ENCODE measurements around the gene AHCTF1.

DNA sequence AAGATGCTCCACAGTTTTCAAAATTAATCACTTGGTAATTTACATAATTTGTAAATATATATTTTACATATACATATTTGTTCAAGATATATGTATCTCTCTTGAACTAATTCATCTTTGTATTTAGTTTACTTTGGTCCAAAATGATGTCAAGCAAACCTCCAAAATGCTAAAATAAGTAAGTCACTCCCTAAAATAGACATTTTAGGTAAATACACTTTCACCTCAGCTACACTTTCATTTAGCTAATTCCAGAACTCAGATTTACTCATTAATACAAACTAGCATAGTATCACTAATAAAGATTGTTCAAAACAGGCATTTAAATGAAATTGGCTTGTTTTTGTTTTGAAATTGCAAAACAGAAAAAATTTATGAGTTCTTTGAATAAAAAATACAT lies 40.6 kb downstream of the AHCTF1 start:
- TF ChIP-seq, protein P1, sequence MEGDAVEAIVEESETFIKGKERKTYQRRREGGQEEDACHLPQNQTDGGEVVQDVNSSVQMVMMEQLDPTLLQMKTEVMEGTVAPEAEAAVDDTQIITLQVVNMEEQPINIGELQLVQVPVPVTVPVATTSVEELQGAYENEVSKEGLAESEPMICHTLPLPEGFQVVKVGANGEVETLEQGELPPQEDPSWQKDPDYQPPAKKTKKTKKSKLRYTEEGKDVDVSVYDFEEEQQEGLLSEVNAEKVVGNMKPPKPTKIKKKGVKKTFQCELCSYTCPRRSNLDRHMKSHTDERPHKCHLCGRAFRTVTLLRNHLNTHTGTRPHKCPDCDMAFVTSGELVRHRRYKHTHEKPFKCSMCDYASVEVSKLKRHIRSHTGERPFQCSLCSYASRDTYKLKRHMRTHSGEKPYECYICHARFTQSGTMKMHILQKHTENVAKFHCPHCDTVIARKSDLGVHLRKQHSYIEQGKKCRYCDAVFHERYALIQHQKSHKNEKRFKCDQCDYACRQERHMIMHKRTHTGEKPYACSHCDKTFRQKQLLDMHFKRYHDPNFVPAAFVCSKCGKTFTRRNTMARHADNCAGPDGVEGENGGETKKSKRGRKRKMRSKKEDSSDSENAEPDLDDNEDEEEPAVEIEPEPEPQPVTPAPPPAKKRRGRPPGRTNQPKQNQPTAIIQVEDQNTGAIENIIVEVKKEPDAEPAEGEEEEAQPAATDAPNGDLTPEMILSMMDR (conservative IDR thresholded peaks at IDR 0.05; ENCODE audit: low read depth in 2 of 2), result no peak
- TF ChIP-seq POLR2AphosphoS5 (IDR thresholded peaks at IDR 0.05; ENCODE audit: low read depth) (no peak), EZH2 (IDR thresholded peaks at IDR 0.05; ENCODE audit: low read depth, unreplicated experiment) (no peak), ZNF114 (CRISPR knock-in tag; IDR thresholded peaks at IDR 0.05) (no peak), STAT1 (IDR thresholded peaks at IDR 0.05; ENCODE audit: unreplicated experiment) (no peak), JUNB (IDR thresholded peaks at IDR 0.05; ENCODE audit: unreplicated experiment) (no peak), EZH2phosphoT487 (IDR thresholded peaks at IDR 0.05; ENCODE audit: unreplicated experiment) (no peak), NANOG (IDR thresholded peaks at IDR 0.05; ENCODE audit: borderline replicate concordance) (no peak), CREB1 (CRISPR knock-in tag; IDR thresholded peaks at IDR 0.05; ENCODE audit: low read depth) (no peak), ZNF331 (CRISPR knock-in tag; IDR thresholded peaks at IDR 0.05; ENCODE audit: low read depth) (no peak)
- TF ChIP-seq, protein P2, sequence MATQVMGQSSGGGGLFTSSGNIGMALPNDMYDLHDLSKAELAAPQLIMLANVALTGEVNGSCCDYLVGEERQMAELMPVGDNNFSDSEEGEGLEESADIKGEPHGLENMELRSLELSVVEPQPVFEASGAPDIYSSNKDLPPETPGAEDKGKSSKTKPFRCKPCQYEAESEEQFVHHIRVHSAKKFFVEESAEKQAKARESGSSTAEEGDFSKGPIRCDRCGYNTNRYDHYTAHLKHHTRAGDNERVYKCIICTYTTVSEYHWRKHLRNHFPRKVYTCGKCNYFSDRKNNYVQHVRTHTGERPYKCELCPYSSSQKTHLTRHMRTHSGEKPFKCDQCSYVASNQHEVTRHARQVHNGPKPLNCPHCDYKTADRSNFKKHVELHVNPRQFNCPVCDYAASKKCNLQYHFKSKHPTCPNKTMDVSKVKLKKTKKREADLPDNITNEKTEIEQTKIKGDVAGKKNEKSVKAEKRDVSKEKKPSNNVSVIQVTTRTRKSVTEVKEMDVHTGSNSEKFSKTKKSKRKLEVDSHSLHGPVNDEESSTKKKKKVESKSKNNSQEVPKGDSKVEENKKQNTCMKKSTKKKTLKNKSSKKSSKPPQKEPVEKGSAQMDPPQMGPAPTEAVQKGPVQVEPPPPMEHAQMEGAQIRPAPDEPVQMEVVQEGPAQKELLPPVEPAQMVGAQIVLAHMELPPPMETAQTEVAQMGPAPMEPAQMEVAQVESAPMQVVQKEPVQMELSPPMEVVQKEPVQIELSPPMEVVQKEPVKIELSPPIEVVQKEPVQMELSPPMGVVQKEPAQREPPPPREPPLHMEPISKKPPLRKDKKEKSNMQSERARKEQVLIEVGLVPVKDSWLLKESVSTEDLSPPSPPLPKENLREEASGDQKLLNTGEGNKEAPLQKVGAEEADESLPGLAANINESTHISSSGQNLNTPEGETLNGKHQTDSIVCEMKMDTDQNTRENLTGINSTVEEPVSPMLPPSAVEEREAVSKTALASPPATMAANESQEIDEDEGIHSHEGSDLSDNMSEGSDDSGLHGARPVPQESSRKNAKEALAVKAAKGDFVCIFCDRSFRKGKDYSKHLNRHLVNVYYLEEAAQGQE (IDR thresholded peaks at IDR 0.05; ENCODE audit: unreplicated experiment), result no peak
- TF ChIP-seq, protein P3, sequence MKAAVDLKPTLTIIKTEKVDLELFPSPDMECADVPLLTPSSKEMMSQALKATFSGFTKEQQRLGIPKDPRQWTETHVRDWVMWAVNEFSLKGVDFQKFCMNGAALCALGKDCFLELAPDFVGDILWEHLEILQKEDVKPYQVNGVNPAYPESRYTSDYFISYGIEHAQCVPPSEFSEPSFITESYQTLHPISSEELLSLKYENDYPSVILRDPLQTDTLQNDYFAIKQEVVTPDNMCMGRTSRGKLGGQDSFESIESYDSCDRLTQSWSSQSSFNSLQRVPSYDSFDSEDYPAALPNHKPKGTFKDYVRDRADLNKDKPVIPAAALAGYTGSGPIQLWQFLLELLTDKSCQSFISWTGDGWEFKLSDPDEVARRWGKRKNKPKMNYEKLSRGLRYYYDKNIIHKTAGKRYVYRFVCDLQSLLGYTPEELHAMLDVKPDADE (IDR thresholded peaks at IDR 0.05), result no peak
- TF ChIP-seq, protein P4, sequence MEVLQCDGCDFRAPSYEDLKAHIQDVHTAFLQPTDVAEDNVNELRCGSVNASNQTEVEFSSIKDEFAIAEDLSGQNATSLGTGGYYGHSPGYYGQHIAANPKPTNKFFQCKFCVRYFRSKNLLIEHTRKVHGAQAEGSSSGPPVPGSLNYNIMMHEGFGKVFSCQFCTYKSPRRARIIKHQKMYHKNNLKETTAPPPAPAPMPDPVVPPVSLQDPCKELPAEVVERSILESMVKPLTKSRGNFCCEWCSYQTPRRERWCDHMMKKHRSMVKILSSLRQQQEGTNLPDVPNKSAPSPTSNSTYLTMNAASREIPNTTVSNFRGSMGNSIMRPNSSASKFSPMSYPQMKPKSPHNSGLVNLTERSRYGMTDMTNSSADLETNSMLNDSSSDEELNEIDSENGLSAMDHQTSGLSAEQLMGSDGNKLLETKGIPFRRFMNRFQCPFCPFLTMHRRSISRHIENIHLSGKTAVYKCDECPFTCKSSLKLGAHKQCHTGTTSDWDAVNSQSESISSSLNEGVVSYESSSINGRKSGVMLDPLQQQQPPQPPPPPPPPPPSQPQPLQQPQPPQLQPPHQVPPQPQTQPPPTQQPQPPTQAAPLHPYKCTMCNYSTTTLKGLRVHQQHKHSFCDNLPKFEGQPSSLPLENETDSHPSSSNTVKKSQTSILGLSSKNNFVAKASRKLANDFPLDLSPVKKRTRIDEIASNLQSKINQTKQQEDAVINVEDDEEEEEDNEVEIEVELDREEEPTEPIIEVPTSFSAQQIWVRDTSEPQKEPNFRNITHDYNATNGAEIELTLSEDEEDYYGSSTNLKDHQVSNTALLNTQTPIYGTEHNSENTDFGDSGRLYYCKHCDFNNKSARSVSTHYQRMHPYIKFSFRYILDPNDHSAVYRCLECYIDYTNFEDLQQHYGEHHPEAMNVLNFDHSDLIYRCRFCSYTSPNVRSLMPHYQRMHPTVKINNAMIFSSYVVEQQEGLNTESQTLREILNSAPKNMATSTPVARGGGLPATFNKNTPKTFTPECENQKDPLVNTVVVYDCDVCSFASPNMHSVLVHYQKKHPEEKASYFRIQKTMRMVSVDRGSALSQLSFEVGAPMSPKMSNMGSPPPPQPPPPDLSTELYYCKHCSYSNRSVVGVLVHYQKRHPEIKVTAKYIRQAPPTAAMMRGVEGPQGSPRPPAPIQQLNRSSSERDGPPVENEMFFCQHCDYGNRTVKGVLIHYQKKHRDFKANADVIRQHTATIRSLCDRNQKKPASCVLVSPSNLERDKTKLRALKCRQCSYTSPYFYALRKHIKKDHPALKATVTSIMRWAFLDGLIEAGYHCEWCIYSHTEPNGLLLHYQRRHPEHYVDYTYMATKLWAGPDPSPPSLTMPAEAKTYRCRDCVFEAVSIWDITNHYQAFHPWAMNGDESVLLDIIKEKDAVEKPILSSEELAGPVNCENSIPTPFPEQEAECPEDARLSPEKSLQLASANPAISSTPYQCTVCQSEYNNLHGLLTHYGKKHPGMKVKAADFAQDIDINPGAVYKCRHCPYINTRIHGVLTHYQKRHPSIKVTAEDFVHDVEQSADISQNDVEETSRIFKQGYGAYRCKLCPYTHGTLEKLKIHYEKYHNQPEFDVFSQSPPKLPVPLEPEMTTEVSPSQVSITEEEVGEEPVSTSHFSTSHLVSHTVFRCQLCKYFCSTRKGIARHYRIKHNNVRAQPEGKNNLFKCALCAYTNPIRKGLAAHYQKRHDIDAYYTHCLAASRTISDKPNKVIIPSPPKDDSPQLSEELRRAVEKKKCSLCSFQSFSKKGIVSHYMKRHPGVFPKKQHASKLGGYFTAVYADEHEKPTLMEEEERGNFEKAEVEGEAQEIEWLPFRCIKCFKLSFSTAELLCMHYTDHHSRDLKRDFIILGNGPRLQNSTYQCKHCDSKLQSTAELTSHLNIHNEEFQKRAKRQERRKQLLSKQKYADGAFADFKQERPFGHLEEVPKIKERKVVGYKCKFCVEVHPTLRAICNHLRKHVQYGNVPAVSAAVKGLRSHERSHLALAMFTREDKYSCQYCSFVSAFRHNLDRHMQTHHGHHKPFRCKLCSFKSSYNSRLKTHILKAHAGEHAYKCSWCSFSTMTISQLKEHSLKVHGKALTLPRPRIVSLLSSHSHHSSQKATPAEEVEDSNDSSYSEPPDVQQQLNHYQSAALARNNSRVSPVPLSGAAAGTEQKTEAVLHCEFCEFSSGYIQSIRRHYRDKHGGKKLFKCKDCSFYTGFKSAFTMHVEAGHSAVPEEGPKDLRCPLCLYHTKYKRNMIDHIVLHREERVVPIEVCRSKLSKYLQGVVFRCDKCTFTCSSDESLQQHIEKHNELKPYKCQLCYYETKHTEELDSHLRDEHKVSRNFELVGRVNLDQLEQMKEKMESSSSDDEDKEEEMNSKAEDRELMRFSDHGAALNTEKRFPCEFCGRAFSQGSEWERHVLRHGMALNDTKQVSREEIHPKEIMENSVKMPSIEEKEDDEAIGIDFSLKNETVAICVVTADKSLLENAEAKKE (CRISPR knock-in tag; IDR thresholded peaks at IDR 0.05), result no peak

All from GM23338 (cell line).